Activated T-cell treated with anti-CD3 and anti-CD28 coated beads for 24 hours (primary cell): ENCODE data around the gene PDGFB.
A peak's percentile ranks its signal among the peaks of the same experiment; 100 is the strongest.

ENCODE experiments used
- DNase-seq: peaks from one replicate; pipeline ENCODE4 v3.0.0-alpha.2; 2020; ENCODE audit warnings: low read depth

PDGFB gene

GRCh38 chr22:39239561-39240423, 5.0 kb downstream of the PDGFB start:
- no peak for DNase-seq

DNA sequence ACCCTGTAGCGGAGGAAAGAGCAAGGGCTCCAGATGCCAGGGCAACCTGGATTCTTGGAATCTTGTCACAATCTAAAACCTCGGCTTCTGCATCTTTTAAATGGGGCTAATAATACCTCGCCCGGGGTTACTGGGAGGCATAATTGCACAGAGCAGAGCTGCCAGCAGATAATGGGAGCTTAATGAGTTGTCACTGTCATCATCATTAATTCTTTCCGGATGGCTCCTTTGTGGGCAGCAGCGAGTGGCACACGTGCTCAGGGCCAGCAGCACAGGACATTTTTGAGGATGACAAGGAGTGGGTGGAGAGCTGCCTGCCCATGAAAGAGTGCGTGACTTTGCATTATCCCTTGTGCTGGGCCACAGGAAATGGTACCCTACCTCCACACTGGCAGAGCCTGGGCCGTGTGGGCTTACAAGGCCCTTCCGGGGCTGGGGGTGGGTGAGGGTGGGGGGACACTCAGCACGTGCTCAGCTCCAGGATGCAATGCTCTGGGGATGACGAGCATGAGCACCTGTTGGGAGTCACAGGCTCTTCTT, 5.7 kb downstream of the PDGFB start:
- DNase-seq = no peak

GRCh38 chr22:39238561-39238960, 6.2 kb downstream of the PDGFB start:
- no peak for DNase-seq

GRCh38 chr22:39238101-39238466, 6.7 kb downstream of the PDGFB start:
- DNase-seq = no peak

DNA sequence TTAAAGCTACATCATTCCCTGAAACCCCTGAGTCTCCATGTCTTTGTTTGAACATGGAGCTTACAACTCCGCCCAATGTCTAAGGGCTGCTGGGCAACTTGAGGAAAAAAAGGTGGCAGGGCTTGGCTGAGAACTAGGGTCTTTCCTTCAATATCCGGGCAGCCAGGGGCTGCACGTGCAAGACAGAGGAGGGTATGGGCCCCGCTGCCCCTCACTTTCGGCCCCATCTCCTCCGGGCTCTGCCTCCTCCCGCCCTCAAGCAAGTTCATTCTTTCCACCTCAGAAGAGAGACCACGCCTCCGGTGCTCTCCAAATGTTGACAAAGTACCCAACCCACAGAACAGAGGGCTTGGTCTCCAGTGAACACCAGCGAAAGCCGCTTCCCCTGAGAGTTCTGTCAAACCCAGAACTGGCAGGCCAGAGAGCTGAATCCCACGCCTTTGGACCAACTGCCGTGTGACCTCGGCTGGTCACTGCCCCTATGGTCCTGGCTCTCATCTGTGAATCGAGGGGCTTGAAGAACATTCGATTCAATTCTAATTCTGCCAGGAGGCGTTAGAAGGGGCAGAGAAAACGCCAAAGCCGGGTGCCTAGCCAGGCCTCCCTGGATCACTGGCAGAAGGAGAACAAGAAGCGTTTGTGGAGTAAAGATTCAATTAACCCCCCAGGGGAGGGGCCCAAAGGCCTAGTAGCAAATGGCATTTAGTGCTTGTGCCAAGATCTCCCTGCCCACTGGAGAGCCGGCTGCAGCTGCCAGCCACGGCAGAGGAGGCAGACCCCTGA, 7.3 kb downstream of the PDGFB start:
- DNase-seq = peak; percentile 42

DNA sequence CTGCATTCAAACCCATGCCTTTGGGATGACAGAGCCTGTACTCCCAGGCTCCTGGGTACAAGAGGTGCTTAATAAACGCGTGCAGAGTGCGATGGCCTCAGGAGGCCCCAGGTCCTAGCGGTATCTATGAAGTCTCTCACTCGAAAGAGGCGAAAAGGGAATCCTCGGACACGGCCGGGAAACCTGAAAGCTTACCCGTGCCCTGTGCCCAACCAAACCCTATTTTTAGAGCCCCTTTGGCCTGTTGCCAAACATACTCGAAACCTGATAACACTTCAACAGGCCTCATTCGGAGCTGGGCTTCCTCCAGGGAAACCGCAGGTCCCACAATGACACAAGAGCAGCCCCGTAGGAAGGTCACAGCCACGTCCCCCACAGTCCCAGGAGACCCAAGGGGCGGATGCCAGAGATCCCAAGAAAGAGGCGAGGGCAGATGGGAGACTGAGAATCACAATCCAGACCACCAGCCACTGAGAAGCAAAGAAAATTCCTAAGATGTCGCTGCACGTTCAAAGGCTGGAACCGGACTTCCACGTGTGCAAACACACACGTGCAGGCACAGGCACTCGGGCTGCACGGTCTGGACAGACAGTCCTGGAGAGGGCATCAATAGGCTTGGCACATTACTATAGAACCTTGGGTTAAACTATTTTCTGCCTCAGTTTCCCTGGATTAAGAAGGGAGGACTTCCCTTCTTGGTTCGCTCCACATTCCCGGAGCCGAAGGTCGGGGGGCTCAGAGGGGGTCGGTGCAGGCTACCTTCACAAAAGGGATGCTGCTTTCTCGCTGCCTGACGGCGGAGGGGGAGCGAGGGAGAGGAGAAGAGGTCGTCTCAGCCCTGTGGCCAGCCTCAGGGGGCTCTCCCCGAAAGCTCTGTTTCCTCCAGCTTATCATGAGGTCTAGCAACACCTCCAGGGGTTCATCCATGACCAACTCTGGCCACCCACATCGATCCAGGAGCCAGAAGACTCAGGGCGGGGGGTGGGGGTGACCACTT, 8.2 kb downstream of the PDGFB start:
- no peak for DNase-seq

GRCh38 chr22:39234867-39235687, 9.7 kb downstream of the PDGFB start:
- DNase-seq = no peak

DNA sequence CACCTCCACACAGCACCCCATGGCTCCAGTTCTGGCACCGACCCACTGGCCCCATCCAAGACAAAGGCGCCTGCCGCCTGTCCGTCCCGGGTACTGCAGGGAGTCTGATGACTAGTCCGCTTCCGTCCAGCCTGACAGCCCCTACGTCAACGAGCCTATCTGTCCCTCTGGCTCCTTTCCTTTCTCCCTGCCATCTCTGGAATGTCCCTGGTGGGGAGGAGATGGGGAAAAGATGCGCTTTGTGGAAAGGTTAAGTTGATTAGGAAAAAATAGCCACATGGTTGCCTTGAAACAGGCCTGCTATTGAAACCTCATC, 10.4 kb downstream of the PDGFB start:
- no peak for DNase-seq

- no peak for DNase-seq
Measured at GRCh38 chr22:39233710-39234471, 10.9 kb downstream of the PDGFB start.

GRCh38 chr22:39232806-39233709, 11.7 kb downstream of the PDGFB start:
- no peak for DNase-seq

- DNase-seq = no peak
Measured at GRCh38 chr22:39232246-39232645, 12.5 kb downstream of the PDGFB start.

- no peak for DNase-seq
Measured at GRCh38 chr22:39231197-39231950, 13.4 kb downstream of the PDGFB start.

DNA sequence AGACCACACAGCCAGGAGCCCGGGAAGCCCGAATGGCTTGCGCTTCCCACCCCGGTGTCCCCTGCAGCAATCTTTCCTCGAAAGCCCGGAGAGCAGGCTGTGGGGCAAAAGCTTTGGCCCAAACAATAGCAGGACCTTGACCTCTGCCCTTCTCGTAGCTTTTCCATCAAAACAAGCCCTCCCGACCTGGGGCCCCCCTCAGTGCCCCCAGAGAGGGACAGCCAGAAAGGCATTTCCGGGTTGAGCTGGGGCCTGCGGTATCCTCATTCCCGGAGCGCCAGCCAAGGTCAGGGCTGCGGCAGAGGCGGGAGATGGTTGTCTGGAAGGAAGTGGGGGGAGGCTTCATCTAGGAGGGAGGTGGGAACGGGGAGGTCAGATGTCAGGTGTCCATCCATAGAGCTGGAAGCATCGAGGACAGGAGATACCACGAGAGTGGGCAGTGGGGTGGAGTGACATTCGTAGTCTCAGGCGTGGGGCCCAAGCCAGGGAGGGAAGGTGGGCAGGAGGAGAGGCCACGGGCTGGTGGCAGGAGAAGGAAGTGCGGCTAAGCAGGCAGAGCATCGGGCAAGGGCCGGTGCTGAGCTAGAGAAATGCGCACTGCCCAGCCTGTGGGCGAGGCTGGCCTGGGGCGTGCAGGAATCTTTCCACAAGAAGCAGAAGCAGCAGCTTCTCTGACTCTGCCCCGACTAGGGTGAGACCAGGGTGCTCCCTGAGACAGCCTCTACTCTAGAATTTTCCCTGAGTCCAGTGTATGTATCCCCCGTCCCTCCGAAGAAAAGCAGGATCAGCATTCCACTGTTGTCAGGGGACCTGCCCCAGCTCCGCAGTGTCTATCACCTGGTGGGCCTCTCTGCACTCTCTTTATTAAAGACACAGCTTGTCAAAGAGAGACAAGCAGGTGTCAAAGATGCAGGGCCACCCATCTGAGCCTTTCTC, 14.3 kb downstream of the PDGFB start:
- no peak for DNase-seq

DNA sequence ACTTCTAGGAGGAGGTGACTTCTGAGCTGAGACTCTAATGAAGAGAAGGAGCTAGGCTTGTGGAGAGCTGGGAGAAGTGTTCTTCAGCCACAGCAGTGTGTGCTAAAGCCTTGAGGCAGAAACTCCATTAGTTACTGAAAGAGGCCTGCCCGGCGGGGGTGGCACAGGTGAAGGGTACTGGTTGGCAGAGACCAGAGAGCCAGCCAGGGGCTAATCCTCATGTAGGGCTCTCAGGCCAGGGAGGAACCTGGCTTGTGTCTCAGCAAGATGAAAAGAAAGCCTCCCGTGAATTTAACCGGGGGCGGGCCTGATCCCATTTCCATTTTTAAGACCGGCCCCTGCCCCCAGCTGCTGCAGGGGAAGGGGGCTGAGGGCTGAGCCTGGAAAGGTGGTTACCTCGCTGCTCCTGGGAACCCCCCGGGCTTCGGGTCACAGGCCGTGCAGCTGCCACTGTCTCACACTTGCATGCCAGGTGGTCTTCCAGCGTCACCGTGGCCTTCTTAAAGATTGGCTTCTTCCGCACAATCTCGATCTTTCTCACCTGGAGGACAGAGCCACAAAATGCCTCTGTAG, 15.0 kb downstream of the PDGFB start:
- no peak for DNase-seq

GRCh38 chr22:39229075-39229474, 15.7 kb downstream of the PDGFB start:
- no peak for DNase-seq

- DNase-seq = no peak
Measured at GRCh38 chr22:39227542-39228272, 17.1 kb downstream of the PDGFB start.
